ENCODE data around the gene HTR7. TPM values are rescaled to one million over a fixed set of nuclear protein-coding genes. Genes with fewer than 3 reads are reported as not detected.

Gene HTR7
- total and polyA plus RNA-seq, 4 donors: 1.3 to 3.1 (median 2.3) TPM

- 9 to 10% methylated on average over 3 of the region's 3 CpGs for WGBS, 2 donors
- no peak for DNase-seq
These were observed 7.6 kb upstream of the HTR7 start for GRCh38 chr10:90865401-90865800.

GRCh38 chr10:90862908-90863514, 5.2 kb upstream of the HTR7 start:
- Histone ChIP-seq H3K27me3 (ENCODE audit: control insufficient read depth in 1 of 2, insufficient read depth in 2 of 2, low read length in 1 of 2) (no peaks in the 10 kb centered on the region), H3K9me3 (ENCODE audit: control insufficient read depth, low read length) (no peaks in the 10 kb centered on the region), H3K27ac (ENCODE audit: low read depth in 1 of 2, low read length in 2 of 2) (no peak overlapping the region), H3K4me3 (ENCODE audit: low read length in 2 of 2) (no peak overlapping the region), H3K4me1 (ENCODE audit: control insufficient read depth in 1 of 2, insufficient read depth in 2 of 2, low read length in 2 of 2) (no peaks in the 10 kb centered on the region), H3K36me3 (ENCODE audit: control insufficient read depth in 1 of 2, insufficient read depth in 2 of 2, low read length in 1 of 2) (no peaks in the 10 kb centered on the region)
- intact Hi-C loops (cut with DNase I): loop anchor here (2.0 to 10.0 kb wide), 4 partner anchors 111 to 1071 kb away; no protein-coding TSS in a partner anchor
- ATAC-seq (ENCODE audit: low FRiP score): no peak
- DNase-seq: no peak
- 44% methylated on average over 2 of the region's 2 CpGs for WGBS, 2 donors

More at GRCh38 chr10:90865401-90865800, 7.6 kb upstream of the HTR7 start:
- H3K27ac ChIP-seq (ENCODE audit: low read depth in 1 of 2, low read length in 2 of 2): no peak overlapping the region
- no peak for ATAC-seq (ENCODE audit: low FRiP score)
- no peaks in the 10 kb centered on the region for H3K27me3 ChIP-seq (ENCODE audit: control insufficient read depth in 1 of 2, insufficient read depth in 2 of 2, low read length in 1 of 2)
- no peak overlapping the region for H3K4me3 ChIP-seq (ENCODE audit: low read length in 2 of 2)
- no peaks in the 10 kb centered on the region for H3K36me3 ChIP-seq (ENCODE audit: control insufficient read depth in 1 of 2, insufficient read depth in 2 of 2, low read length in 1 of 2)
- no peaks in the 10 kb centered on the region for H3K4me1 ChIP-seq (ENCODE audit: control insufficient read depth in 1 of 2, insufficient read depth in 2 of 2, low read length in 2 of 2)
- no peaks in the 10 kb centered on the region for H3K9me3 ChIP-seq (ENCODE audit: control insufficient read depth, low read length)
- intact Hi-C loops (cut with DNase I): loop anchor here in 1 of 2 donors (10.0 kb wide), 1 partner anchor 581 kb away; no protein-coding TSS in a partner anchor

DNA sequence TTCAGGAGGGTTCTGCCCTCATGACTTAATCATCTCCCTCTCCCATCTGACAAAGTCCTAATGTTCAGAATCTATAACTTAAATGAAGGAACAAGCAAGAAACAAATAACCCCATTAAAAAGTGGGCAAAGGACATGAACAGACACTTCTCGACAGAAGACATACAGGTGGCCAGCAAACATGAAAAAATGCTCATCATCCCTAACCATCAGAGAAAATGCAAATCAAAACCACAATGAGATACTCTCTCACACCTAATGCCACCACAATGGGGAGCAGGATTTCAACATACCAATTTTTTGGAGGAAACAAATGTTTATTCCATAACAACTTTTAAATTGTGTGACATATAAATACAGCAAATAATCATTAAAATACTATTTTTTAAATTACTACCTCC, 3.0 kb upstream of the HTR7 start:
- Histone ChIP-seq H3K4me1 (ENCODE audit: control insufficient read depth in 1 of 2, insufficient read depth in 2 of 2, low read length in 2 of 2) (no peaks in the 10 kb centered on the region), H3K9me3 (ENCODE audit: control insufficient read depth, low read length) (no peaks in the 10 kb centered on the region), H3K27me3 (ENCODE audit: control insufficient read depth in 1 of 2, insufficient read depth in 2 of 2, low read length in 1 of 2) (no peaks in the 10 kb centered on the region), H3K36me3 (ENCODE audit: control insufficient read depth in 1 of 2, insufficient read depth in 2 of 2, low read length in 1 of 2) (no peaks in the 10 kb centered on the region), H3K4me3 (ENCODE audit: low read length in 2 of 2) (no peak overlapping the region), H3K27ac (ENCODE audit: low read depth in 1 of 2, low read length in 2 of 2) (no peak overlapping the region)
- DNase-seq (no peak), ATAC-seq (ENCODE audit: low FRiP score) (no peak)
- 95 to 96% methylated on average over 1 of the region's 1 CpG for WGBS, 2 donors
- intact Hi-C loops (cut with DNase I): loop anchor here (5.0 to 10.0 kb wide), 3 partner anchors 108 to 1068 kb away; no protein-coding TSS in a partner anchor

DNA sequence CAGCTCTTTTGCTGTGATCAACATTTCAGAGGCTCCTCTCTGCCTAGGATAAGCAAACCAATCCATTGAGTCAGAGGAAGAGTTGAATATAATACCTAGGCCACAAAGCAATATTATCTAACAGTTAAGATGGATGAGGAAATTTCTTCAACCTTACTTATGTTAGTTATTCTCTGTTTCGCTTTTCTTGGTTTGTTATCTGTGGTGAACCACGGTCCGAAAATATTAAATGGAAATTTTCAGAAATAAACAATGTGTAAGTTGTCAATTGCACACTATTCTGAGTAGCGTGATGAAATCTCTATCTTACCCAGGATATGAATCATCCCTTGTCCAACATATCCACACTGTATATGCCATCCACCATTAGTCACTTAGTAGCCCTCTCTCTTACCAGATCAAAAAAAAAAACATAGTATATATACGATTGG, 1.5 kb upstream of the HTR7 start:
- no peaks in the 10 kb centered on the region for H3K27me3 ChIP-seq (ENCODE audit: control insufficient read depth in 1 of 2, insufficient read depth in 2 of 2, low read length in 1 of 2)
- no peaks in the 10 kb centered on the region for H3K9me3 ChIP-seq (ENCODE audit: control insufficient read depth, low read length)
- no peaks in the 10 kb centered on the region for H3K36me3 ChIP-seq (ENCODE audit: control insufficient read depth in 1 of 2, insufficient read depth in 2 of 2, low read length in 1 of 2)
- 80 to 84% methylated on average over 5 of the region's 5 CpGs for WGBS, 2 donors
- H3K27ac ChIP-seq (ENCODE audit: low read depth in 1 of 2, low read length in 2 of 2): no peak overlapping the region
- intact Hi-C loops (cut with DNase I): loop anchor here in 1 of 2 donors (5.0 kb wide), 1 partner anchor 1067 kb away; no protein-coding TSS in a partner anchor
- no peak for DNase-seq
- no peak for ATAC-seq (ENCODE audit: low FRiP score)
- no peaks in the 10 kb centered on the region for H3K4me1 ChIP-seq (ENCODE audit: control insufficient read depth in 1 of 2, insufficient read depth in 2 of 2, low read length in 2 of 2)
- H3K4me3 ChIP-seq (ENCODE audit: low read length in 2 of 2): no peak overlapping the region

- no peaks in the 10 kb centered on the region for H3K27me3 ChIP-seq (ENCODE audit: control insufficient read depth in 1 of 2, insufficient read depth in 2 of 2, low read length in 1 of 2)
- no peak overlapping the region for H3K27ac ChIP-seq (ENCODE audit: low read depth in 1 of 2, low read length in 2 of 2)
- no peaks in the 10 kb centered on the region for H3K36me3 ChIP-seq (ENCODE audit: control insufficient read depth in 1 of 2, insufficient read depth in 2 of 2, low read length in 1 of 2)
- WGBS, 2 donors: 51 to 56% methylated on average over 10 of the region's 10 CpGs
- DNase-seq (no peak), ATAC-seq (ENCODE audit: low FRiP score) (no peak)
- no peaks in the 10 kb centered on the region for H3K4me1 ChIP-seq (ENCODE audit: control insufficient read depth in 1 of 2, insufficient read depth in 2 of 2, low read length in 2 of 2)
- intact Hi-C loops (cut with DNase I): loop anchor here in 1 of 2 donors (5.0 kb wide), 1 partner anchor 1066 kb away; no protein-coding TSS in a partner anchor
- peak overlapping the region; percentile 85 to 88 for H3K4me3 ChIP-seq (ENCODE audit: low read length in 2 of 2)
- H3K9me3 ChIP-seq (ENCODE audit: control insufficient read depth, low read length): no peaks in the 10 kb centered on the region
These were observed 676 bp upstream of the HTR7 start for GRCh38 chr10:90858461-90858968.

GRCh38 chr10:90856964-90857634, 740 bp downstream of the HTR7 start:
- ATAC-seq (ENCODE audit: low FRiP score): peak; percentile 31
- Histone ChIP-seq H3K4me3 (ENCODE audit: low read length in 2 of 2) (peak overlapping the region; percentile 85 to 88), H3K27ac (ENCODE audit: low read depth in 1 of 2, low read length in 2 of 2) (no peak overlapping the region), H3K4me1 (ENCODE audit: control insufficient read depth in 1 of 2, insufficient read depth in 2 of 2, low read length in 2 of 2) (no peaks in the 10 kb centered on the region), H3K36me3 (ENCODE audit: control insufficient read depth in 1 of 2, insufficient read depth in 2 of 2, low read length in 1 of 2) (no peaks in the 10 kb centered on the region), H3K27me3 (ENCODE audit: control insufficient read depth in 1 of 2, insufficient read depth in 2 of 2, low read length in 1 of 2) (no peaks in the 10 kb centered on the region), H3K9me3 (ENCODE audit: control insufficient read depth, low read length) (no peaks in the 10 kb centered on the region)
- DNase-seq: peak; percentile 54 to 73
- intact Hi-C loops (cut with DNase I): loop anchor here in 1 of 2 donors (5.0 kb wide), 1 partner anchor 1065 kb away; no protein-coding TSS in a partner anchor
- WGBS, 2 donors: 8 to 10% methylated on average over 55 to 59 of the region's 59 CpGs

DNA sequence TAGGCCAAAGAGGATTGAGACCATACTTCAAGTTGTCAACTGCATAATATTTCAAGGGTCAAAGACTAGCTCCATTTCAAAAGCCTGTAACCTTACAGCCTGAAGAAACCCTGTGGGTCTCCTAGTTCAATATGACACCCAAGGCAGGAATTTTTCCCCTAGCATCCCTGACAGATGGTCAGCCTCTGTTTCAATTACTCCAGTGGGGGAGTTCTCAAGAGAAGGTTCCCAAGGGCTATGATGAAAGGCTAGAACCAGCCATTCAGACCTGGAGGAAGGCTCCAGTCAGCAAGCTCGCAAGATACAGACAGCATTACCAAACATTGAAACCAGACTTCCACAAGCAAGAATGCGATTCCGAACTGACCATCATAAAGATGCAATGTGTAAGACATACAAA, 1.6 kb downstream of the HTR7 start:
- Histone ChIP-seq H3K4me1 (ENCODE audit: control insufficient read depth in 1 of 2, insufficient read depth in 2 of 2, low read length in 2 of 2) (no peaks in the 10 kb centered on the region), H3K4me3 (ENCODE audit: low read length in 2 of 2) (no peak overlapping the region), H3K27ac (ENCODE audit: low read depth in 1 of 2, low read length in 2 of 2) (no peak overlapping the region), H3K36me3 (ENCODE audit: control insufficient read depth in 1 of 2, insufficient read depth in 2 of 2, low read length in 1 of 2) (no peaks in the 10 kb centered on the region), H3K27me3 (ENCODE audit: control insufficient read depth in 1 of 2, insufficient read depth in 2 of 2, low read length in 1 of 2) (no peaks in the 10 kb centered on the region), H3K9me3 (ENCODE audit: control insufficient read depth, low read length) (no peaks in the 10 kb centered on the region)
- WGBS, 2 donors: 83 to 98% methylated on average over 3 of the region's 3 CpGs
- no peak for ATAC-seq (ENCODE audit: low FRiP score)
- DNase-seq: no peak
- intact Hi-C loops (cut with DNase I): loop anchor here in 1 of 2 donors (5.0 kb wide), 1 partner anchor 1064 kb away; no protein-coding TSS in a partner anchor

DNA sequence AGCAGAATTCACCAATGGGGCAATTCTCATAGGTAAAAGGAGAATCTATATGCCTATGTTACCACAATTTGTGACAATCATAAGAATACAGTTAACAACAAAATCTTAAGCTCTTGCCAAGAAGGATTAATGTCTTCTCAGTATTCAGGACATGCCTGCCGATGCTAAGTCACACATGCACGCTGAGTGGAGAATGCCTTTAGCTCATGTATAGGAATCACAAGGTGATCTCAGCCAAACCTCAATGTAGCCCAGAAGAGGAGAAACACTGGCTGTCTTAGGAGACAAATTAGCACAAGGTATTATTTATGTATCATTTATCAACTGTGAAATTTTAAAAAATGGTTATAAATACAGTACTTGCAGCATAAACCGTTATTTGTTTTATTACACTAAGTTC, 2.7 kb downstream of the HTR7 start:
- DNase-seq: no peak
- no peak for ATAC-seq (ENCODE audit: low FRiP score)
- no peaks in the 10 kb centered on the region for H3K36me3 ChIP-seq (ENCODE audit: control insufficient read depth in 1 of 2, insufficient read depth in 2 of 2, low read length in 1 of 2)
- H3K4me3 ChIP-seq (ENCODE audit: low read length in 2 of 2): no peak overlapping the region
- H3K27ac ChIP-seq (ENCODE audit: low read depth in 1 of 2, low read length in 2 of 2): no peak overlapping the region
- WGBS, 2 donors: 66 to 67% methylated on average over 3 of the region's 3 CpGs
- no peaks in the 10 kb centered on the region for H3K27me3 ChIP-seq (ENCODE audit: control insufficient read depth in 1 of 2, insufficient read depth in 2 of 2, low read length in 1 of 2)
- intact Hi-C loops (cut with DNase I): loop anchor here in 1 of 2 donors (5.0 kb wide), 1 partner anchor 1063 kb away; no protein-coding TSS in a partner anchor
- H3K9me3 ChIP-seq (ENCODE audit: control insufficient read depth, low read length): peaks cover 2% of the 10 kb centered on the region
- H3K4me1 ChIP-seq (ENCODE audit: control insufficient read depth in 1 of 2, insufficient read depth in 2 of 2, low read length in 2 of 2): no peaks in the 10 kb centered on the region

Measured in aorta (tissue), 5 donors.